HepG2 (cell line): ENCODE results near the gene FXN. TPM values are rescaled to one million over a fixed set of nuclear protein-coding genes. Genes with fewer than 3 reads are reported as not detected.

Experiments
- CBX5 ChIP-seq: sonication (generic); formaldehyde crosslinking; IDR thresholded peaks from 2 replicates; pipeline ENCODE4 v1.4.0; 2020; ENCODE audit warnings: missing genetic modification reagents, borderline replicate concordance
- FOXO1 ChIP-seq: sonication (generic); formaldehyde crosslinking; IDR thresholded peaks from 2 replicates; pipeline ENCODE4 v1.4.0; 2020; ENCODE audit warnings: missing genetic modification reagents
- HDAC6 ChIP-seq: fragments of 200-600 bp; sonication (generic); IDR thresholded peaks from 2 replicates; pipeline ENCODE4 v1.7.0; 2017; ENCODE audit warnings: mild to moderate bottlenecking, antibody characterized with exemption, low read length, low read depth
- MAFK ChIP-seq, 2 experiments: IDR thresholded peaks in 1 of 2; conservative IDR thresholded peaks in 1 of 2; 2 replicates each; pipeline ENCODE4 v1.6.1; 2011; ENCODE audit warnings: improper control_type of control experiment in 2 of 2, low read length in 2 of 2
- MBNL3 ChIP-seq: fragments of 250-450 bp; sonication (Bioruptor Pico); conservative IDR thresholded peaks from 2 replicates; pipeline ENCODE4 v1.8.0; 2022; ENCODE audit warnings: mild to moderate bottlenecking, inconsistent platforms
- PBX3 ChIP-seq: sonication (generic); formaldehyde crosslinking; IDR thresholded peaks from 2 replicates; pipeline ENCODE4 v1.8.1; 2023; ENCODE audit warnings: missing genetic modification reagents, inconsistent platforms, borderline replicate concordance
- PLRG1 ChIP-seq: fragments of 450-650 bp; conservative IDR thresholded peaks from 2 replicates; pipeline ENCODE4 v1.6.1; 2016
- RFX3 ChIP-seq: IDR thresholded peaks from 2 replicates; pipeline ENCODE4 v1.6.1; 2016; ENCODE audit warnings: missing biosample characterization, missing genetic modification reagents
- SMARCE1 ChIP-seq: fragments of 450-650 bp; IDR thresholded peaks from 2 replicates; pipeline ENCODE4 v1.6.1; 2017; ENCODE audit warnings: borderline replicate concordance
- U2AF1 ChIP-seq: fragments of 200-400 bp; formaldehyde crosslinking; optimal IDR thresholded peaks from 2 replicates; pipeline ENCODE3; 2017; ENCODE audit warnings: mild to moderate bottlenecking, low read depth, low read length
- UBTF ChIP-seq: sonication (generic); formaldehyde crosslinking; IDR thresholded peaks from 2 replicates; pipeline ENCODE4 v1.4.0; 2020; ENCODE audit warnings: mild to moderate bottlenecking, missing genetic modification reagents
- YEATS2 ChIP-seq: sonication (generic); formaldehyde crosslinking; IDR thresholded peaks from 2 replicates; pipeline ENCODE4 v1.4.0; 2020; ENCODE audit warnings: missing genetic modification reagents, borderline replicate concordance
- ZNF230 ChIP-seq: sonication (generic); formaldehyde crosslinking; IDR thresholded peaks from 2 replicates; pipeline ENCODE4 v1.4.0; 2020; ENCODE audit warnings: mild to moderate bottlenecking, missing genetic modification reagents
- ZNF446 ChIP-seq: sonication (generic); formaldehyde crosslinking; IDR thresholded peaks from 2 replicates; pipeline ENCODE4 v1.5.0; 2020; ENCODE audit warnings: mild to moderate bottlenecking, missing genetic modification reagents
- ZNF451 ChIP-seq: sonication (generic); formaldehyde crosslinking; IDR thresholded peaks from 2 replicates; pipeline ENCODE4 v1.5.0; 2020; ENCODE audit warnings: mild to moderate bottlenecking, missing genetic modification reagents
- ZNF615 ChIP-seq: sonication (generic); formaldehyde crosslinking; IDR thresholded peaks from 2 replicates; pipeline ENCODE4 v1.5.0; 2020; ENCODE audit warnings: mild to moderate bottlenecking, missing genetic modification reagents, borderline replicate concordance
- ZNF709 ChIP-seq: sonication (generic); formaldehyde crosslinking; IDR thresholded peaks from 2 replicates; pipeline ENCODE4 v1.5.0; 2020; ENCODE audit warnings: mild to moderate bottlenecking, missing genetic modification reagents
- polyA plus RNA-seq, 8 experiments: library from polyadenylated mRNA; depleted of rRNA in 3 of 8; stranded (reverse) in 7 of 8; unstranded in 1 of 8; fragments of >200 nt; fragmentation: Illumina TruSeq in 4 of 8; extraction: Trizol in 4 of 8; gene quantifications; 2 replicates each; pipeline versions ENCODE4 v1.2.1 to v1.2.3, GENCODE V29; 2011 to 2016; ENCODE audit warnings: low read depth in 4 of 8, missing spikeins in 1 of 8, mixed read lengths in 1 of 8; ENCODE audit not compliant: insufficient read depth in 1 of 8
- total RNA-seq, 5 experiments: library from RNA; depleted of rRNA; stranded (reverse); fragments of >200 nt; fragmentation: Illumina TruSeq; extraction: Trizol; gene quantifications; 2 replicates each; pipeline ENCODE4 v1.2.3, GENCODE V29; 2016; ENCODE audit warnings: low read depth in 1 of 5
- TF ChIP-seq, protein P1 (sequence below): sonication (generic); formaldehyde crosslinking; IDR thresholded peaks from 2 replicates; pipeline ENCODE4 v1.4.0; 2020; ENCODE audit warnings: missing genetic modification reagents, borderline replicate concordance
- TF ChIP-seq, protein P2 (sequence below): sonication (generic); formaldehyde crosslinking; IDR thresholded peaks from 2 replicates; pipeline ENCODE4 v1.4.0; 2020; ENCODE audit warnings: missing genetic modification reagents, borderline replicate concordance
- TF ChIP-seq, protein P3 (sequence below): IDR thresholded peaks from 2 replicates; pipeline ENCODE4 v1.6.1; 2016; ENCODE audit warnings: control low read depth

Gene FXN
- total and polyA plus RNA-seq, 2 of the 13 experiments (the other 11 are each of a cell fraction or from before 2014, with no cell fraction given), result 24.1 to 26.0 TPM

DNA sequence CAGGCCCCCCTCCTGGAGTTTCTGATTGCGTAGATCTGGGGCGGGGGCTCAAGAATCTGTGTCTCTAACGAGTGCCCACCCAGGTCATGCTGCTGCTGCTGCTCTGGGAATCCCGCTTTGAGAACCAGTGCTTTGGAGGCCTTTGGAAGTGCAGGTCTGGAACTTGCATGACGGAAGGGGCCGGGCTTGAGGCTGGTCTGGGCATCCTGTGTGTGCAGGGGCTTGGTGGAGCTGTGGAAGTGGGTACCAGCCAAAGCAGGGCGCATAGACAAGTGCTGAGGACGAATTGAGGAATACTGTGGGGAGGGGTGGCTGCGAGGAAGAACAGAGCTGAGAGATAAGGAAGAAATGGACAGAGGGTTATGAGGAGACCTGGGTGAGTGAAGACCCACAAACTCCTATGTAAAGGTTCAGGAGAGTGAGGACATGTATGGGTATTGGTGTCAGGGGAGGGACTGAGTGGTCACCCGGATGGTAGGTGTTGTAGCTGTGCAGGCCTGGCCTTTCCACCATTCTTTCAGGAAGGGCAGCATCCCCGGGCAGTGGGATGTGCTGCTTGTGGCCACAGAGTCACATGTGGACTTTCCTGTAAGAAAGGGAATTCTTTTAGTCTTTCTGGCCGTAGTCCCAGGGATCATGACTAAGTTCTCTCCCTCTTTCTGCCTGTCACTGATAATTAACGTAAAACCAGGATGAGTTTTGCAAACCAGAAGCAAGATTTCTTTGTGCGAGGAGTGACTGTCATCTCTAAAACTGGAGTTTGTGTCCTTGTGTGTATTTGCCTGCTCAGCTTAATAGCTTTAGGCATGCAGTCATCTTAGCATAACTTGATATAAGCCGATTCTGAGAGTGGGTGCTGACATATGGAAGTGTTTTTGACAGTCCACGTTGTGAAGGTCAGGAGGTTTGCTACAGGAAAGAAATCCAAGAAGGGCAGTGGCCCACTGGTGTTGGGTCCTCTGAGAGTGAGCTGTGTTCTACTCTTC lies 95.2 kb downstream of the FXN start (continued):
- no peak for TF ChIP-seq UBTF (CRISPR knock-in tag)
- TF ChIP-seq ZNF230 (CRISPR knock-in tag), result no peak
- TF ChIP-seq ZNF709 (CRISPR knock-in tag), result no peak
- TF ChIP-seq, protein P1, sequence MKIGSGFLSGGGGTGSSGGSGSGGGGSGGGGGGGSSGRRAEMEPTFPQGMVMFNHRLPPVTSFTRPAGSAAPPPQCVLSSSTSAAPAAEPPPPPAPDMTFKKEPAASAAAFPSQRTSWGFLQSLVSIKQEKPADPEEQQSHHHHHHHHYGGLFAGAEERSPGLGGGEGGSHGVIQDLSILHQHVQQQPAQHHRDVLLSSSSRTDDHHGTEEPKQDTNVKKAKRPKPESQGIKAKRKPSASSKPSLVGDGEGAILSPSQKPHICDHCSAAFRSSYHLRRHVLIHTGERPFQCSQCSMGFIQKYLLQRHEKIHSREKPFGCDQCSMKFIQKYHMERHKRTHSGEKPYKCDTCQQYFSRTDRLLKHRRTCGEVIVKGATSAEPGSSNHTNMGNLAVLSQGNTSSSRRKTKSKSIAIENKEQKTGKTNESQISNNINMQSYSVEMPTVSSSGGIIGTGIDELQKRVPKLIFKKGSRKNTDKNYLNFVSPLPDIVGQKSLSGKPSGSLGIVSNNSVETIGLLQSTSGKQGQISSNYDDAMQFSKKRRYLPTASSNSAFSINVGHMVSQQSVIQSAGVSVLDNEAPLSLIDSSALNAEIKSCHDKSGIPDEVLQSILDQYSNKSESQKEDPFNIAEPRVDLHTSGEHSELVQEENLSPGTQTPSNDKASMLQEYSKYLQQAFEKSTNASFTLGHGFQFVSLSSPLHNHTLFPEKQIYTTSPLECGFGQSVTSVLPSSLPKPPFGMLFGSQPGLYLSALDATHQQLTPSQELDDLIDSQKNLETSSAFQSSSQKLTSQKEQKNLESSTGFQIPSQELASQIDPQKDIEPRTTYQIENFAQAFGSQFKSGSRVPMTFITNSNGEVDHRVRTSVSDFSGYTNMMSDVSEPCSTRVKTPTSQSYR (CRISPR knock-in tag), result no peak
- no peak for TF ChIP-seq MBNL3 (CRISPR knock-in tag)
- TF ChIP-seq ZNF451 (CRISPR knock-in tag), result no peak
- TF ChIP-seq, protein P2, sequence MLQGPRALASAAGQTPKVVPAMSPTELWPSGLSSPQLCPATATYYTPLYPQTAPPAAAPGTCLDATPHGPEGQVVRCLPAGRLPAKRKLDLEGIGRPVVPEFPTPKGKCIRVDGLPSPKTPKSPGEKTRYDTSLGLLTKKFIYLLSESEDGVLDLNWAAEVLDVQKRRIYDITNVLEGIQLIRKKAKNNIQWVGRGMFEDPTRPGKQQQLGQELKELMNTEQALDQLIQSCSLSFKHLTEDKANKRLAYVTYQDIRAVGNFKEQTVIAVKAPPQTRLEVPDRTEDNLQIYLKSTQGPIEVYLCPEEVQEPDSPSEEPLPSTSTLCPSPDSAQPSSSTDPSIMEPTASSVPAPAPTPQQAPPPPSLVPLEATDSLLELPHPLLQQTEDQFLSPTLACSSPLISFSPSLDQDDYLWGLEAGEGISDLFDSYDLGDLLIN (CRISPR knock-in tag), result no peak
- TF ChIP-seq MAFK (conservative IDR thresholded peaks at IDR 0.05 in 1 of 2, IDR thresholded peaks at IDR 0.05 in 1 of 2; ENCODE audit: low read length in 2 of 2), result peak; percentile 56 to 62
- no peak for TF ChIP-seq PBX3
- no peak for TF ChIP-seq PLRG1
- no peak for TF ChIP-seq U2AF1
- no peak for TF ChIP-seq HDAC6
- TF ChIP-seq FOXO1 (CRISPR knock-in tag), result no peak
- no peak for TF ChIP-seq RFX3
- TF ChIP-seq, protein P3, sequence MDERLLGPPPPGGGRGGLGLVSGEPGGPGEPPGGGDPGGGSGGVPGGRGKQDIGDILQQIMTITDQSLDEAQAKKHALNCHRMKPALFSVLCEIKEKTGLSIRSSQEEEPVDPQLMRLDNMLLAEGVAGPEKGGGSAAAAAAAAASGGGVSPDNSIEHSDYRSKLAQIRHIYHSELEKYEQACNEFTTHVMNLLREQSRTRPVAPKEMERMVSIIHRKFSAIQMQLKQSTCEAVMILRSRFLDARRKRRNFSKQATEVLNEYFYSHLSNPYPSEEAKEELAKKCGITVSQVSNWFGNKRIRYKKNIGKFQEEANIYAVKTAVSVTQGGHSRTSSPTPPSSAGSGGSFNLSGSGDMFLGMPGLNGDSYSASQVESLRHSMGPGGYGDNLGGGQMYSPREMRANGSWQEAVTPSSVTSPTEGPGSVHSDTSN (CRISPR knock-in tag), result no peak
- TF ChIP-seq YEATS2 (CRISPR knock-in tag), result no peak
- TF ChIP-seq SMARCE1, result no peak
- no peak for TF ChIP-seq ZNF615 (CRISPR knock-in tag)
- TF ChIP-seq ZNF446 (CRISPR knock-in tag), result no peak
- no peak for TF ChIP-seq CBX5
